ENCODE measurements around the gene GLYR1. TPM values are rescaled to one million over a fixed set of nuclear protein-coding genes. Genes with fewer than 3 reads are reported as not detected.

The GLYR1 gene
- polyA plus RNA-seq, 1 donor (not counting 4 experiments of a cell fraction or from before 2014, with no cell fraction given): 42.6 TPM

- Histone ChIP-seq H3K27ac (ENCODE audit: control insufficient read depth, insufficient read depth, low read length) (no peak overlapping the region), H3K9me1 (ENCODE audit: control insufficient read depth, extremely low read depth, insufficient read depth, low read length) (no peaks in the 10 kb centered on the region), H3K36me3 (ENCODE audit: control insufficient read depth in 2 of 2, extremely low read depth in 1 of 2, insufficient read depth in 2 of 2, low read length in 2 of 2) (no peaks in the 10 kb centered on the region), H3K4me2 (ENCODE audit: control insufficient read depth, extremely low read depth, insufficient read depth, low read depth, low read length) (no peak overlapping the region), H3K4me3 (ENCODE audit: control insufficient read depth in 2 of 3, extremely low read depth in 1 of 3, insufficient read depth in 2 of 3, low read depth in 1 of 3, low read length in 3 of 3) (no peak overlapping the region), H4K20me1 (ENCODE audit: control insufficient read depth, extremely low read depth, insufficient read depth, low read length) (no peaks in the 10 kb centered on the region), H3K9me3 (ENCODE audit: control insufficient read depth, low read depth, low read length) (no peaks in the 10 kb centered on the region), H3K4me1 (ENCODE audit: control insufficient read depth, extremely low read depth, insufficient read depth, low read length) (peaks cover 5% of the 10 kb centered on the region), H3K27me3 (ENCODE audit: control insufficient read depth, extremely low read depth, insufficient read depth, low read length) (no peaks in the 10 kb centered on the region), H3K79me2 (ENCODE audit: control insufficient read depth, insufficient read depth, low read length) (no peaks in the 10 kb centered on the region), H2AFZ (ENCODE audit: control insufficient read depth, low read length) (no peak overlapping the region), H3K9ac (ENCODE audit: control insufficient read depth, extremely low read depth, insufficient read depth, low read length) (no peak overlapping the region)
- no peak for DNase-seq (ENCODE audit: low read depth, low spot score)
- FAIRE-seq: no peak
- dilution Hi-C loops (cut with MboI; ENCODE audit: extremely low pct_ligation_motif_present, low sequenced_read_pairs): no loop called here
- TF ChIP-seq EZH2 (IDR thresholded peaks at IDR 0.05; ENCODE audit: low read length) (no peak), CTCF (optimal IDR thresholded peaks at IDR 0.05 in 1 of 3, IDR thresholded peaks at IDR 0.05 in 1 of 3, conservative IDR thresholded peaks at IDR 0.05 in 1 of 3; ENCODE audit: extremely low read depth in 1 of 3, insufficient read depth in 2 of 3, low read length in 3 of 3) (no peak)
Measured at GRCh38 chr16:4777339-4778049, 69.6 kb downstream of the GLYR1 start.

- no peaks in the 10 kb centered on the region for H3K36me3 ChIP-seq (ENCODE audit: control insufficient read depth in 2 of 2, extremely low read depth in 1 of 2, insufficient read depth in 2 of 2, low read length in 2 of 2)
- H3K9ac ChIP-seq (ENCODE audit: control insufficient read depth, extremely low read depth, insufficient read depth, low read length): no peak overlapping the region
- H3K4me2 ChIP-seq (ENCODE audit: control insufficient read depth, extremely low read depth, insufficient read depth, low read depth, low read length): no peak overlapping the region
- H3K4me3 ChIP-seq (ENCODE audit: control insufficient read depth in 2 of 3, extremely low read depth in 1 of 3, insufficient read depth in 2 of 3, low read depth in 1 of 3, low read length in 3 of 3): no peak overlapping the region
- H3K79me2 ChIP-seq (ENCODE audit: control insufficient read depth, insufficient read depth, low read length): no peaks in the 10 kb centered on the region
- H3K27me3 ChIP-seq (ENCODE audit: control insufficient read depth, extremely low read depth, insufficient read depth, low read length): no peaks in the 10 kb centered on the region
- no peaks in the 10 kb centered on the region for H3K9me3 ChIP-seq (ENCODE audit: control insufficient read depth, low read depth, low read length)
- peaks cover 5% of the 10 kb centered on the region for H3K4me1 ChIP-seq (ENCODE audit: control insufficient read depth, extremely low read depth, insufficient read depth, low read length)
- H3K27ac ChIP-seq (ENCODE audit: control insufficient read depth, insufficient read depth, low read length): no peak overlapping the region
- dilution Hi-C loops (cut with MboI; ENCODE audit: extremely low pct_ligation_motif_present, low sequenced_read_pairs): no loop called here
- DNase-seq (ENCODE audit: low read depth, low spot score) (no peak), FAIRE-seq (no peak)
- no peaks in the 10 kb centered on the region for H3K9me1 ChIP-seq (ENCODE audit: control insufficient read depth, extremely low read depth, insufficient read depth, low read length)
- TF ChIP-seq CTCF (optimal IDR thresholded peaks at IDR 0.05 in 1 of 3, IDR thresholded peaks at IDR 0.05 in 1 of 3, conservative IDR thresholded peaks at IDR 0.05 in 1 of 3; ENCODE audit: extremely low read depth in 1 of 3, insufficient read depth in 2 of 3, low read length in 3 of 3) (no peak), EZH2 (IDR thresholded peaks at IDR 0.05; ENCODE audit: low read length) (no peak)
- no peak overlapping the region for H2AFZ ChIP-seq (ENCODE audit: control insufficient read depth, low read length)
- no peaks in the 10 kb centered on the region for H4K20me1 ChIP-seq (ENCODE audit: control insufficient read depth, extremely low read depth, insufficient read depth, low read length)
Measured at GRCh38 chr16:4776141-4776705, 70.9 kb downstream of the GLYR1 start.
